ENCODE results near the gene NECTIN1.
A peak's percentile ranks its signal among the peaks of the same experiment; 100 is the strongest.

Gene NECTIN1

DNA sequence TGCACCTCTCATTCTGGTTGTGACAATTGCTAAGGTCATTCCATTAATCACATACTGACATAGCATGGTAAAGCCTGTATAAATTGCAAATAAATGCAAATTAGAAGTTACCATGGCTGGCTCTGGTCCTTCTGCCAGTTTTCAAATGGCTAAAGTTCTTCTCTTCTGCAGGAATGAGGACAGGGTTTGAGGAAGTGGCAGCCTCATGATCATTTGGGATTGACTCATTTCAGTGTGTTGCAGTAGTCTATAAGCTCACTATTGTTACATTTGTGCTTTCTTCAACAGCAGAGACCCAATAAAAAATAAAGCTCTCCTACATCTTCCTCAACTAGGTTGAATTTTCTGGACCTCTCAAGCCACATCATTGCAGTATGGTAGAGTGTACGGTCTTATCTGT is 60.3 kb downstream of the NECTIN1 start:
- no peak for DNase-seq

DNA sequence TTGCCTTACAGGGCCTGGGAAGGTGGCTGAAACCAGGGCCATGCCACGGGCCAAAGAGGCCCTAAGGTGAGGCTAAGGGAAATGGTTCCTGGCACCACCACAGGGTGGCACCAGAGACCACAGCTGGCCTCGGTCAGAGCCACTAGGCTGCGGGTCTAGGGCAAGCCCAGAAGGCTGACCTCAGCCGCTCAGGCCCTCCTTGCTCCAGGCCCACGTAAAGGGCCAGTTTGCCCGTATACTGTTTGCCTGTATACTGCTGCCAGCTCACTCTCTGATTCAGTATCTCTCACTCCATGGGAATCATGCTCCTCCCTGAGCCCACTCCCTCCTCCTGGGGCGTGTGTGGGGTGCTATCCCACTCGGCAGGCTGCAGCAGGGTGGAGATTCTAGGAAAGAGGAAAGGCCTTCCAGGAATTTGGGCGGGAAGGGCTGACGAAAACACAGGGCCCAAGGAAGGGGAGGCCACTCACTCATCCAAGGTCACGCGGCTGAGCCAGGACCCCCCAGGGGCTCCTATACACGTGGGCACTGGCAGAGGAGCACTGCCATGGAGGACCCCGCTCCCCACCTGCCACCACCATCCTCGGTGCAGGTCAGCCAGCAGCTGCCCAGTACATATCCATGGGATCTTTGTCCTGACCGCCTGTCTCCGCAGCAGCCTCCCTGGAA is 62.4 kb downstream of the NECTIN1 start:
- peak; percentile 30 for DNase-seq

DNA sequence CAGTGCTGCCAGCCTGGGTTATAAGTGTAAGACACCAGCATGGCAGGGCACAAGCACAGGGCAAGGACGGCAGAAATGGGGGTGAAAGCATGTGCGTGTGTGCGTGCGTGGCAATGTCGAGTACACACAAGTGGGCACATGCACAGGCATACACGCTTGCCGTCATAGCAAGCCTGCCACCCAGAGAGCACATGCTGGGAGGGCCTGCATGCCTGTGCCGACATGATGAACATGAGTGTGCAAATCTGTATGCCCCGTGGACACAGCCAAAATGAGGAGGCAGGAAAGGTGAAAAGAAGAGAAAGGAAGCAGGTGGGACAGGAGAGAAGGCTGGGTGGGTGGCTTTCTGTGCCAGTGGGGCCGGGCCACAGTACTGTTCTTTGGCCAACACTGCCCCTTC is 62.9 kb downstream of the NECTIN1 start:
- no peak for DNase-seq

DNA sequence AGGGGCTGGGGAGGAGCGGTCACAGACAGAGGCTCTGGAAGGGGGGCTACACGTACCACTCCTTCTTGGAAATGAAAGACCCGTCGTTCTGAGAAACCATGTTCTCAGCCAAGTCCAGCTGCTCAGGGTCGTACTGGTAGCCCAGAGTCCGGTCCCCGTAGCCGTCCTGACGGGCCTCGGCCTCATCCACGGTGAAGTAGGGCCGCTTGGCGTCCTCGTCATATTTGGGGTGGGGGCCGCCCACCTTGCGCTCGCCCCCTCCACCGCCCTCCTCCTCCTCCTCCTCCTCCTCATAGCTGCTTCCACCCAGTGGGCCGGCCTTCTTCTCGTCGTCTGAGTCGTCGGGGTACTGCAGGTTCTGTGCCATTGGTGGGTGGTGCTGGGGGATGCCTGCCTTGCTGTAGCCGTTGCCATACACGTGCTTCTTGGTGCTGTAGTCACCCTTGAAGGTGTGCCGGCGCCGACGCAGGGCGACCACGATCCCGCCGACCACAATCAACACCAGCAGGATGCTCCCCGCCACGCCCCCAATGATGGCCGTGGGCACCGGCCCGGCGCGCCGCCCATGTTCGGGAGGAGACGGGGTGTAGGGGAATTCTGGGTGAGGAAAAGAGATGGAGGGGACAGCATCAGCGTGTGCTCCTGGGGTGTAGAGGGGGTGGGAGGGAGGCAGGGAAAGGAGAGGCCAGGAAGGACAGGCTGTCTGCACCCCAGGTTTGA is 64.1 kb downstream of the NECTIN1 start:
- DNase-seq: no peak

DNA sequence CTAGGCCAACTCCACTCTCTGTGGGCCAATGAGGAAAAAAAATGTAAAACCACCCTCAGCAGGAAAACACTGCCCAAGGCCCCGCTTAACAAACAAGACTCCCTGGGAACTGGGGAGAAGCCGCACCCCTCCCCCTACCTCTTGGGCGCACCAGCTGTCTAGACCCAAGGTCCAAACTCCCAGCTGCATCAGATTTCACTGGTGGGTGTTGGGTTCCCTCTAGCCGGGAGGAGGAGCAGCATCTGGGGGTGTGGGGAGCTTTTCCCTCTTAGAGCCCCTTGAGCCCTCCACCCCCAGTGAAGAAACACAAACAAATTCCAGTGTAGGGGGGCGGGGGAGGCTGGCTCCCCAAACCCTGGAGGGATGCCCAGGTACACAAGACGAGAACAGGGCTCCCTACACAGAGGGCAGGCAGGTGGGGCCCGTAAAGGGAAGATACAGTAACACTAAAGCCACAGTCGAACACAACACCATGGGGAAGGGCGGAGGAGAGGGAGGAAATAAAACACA is 64.9 kb downstream of the NECTIN1 start:
- DNase-seq: peak; percentile 63

DNA sequence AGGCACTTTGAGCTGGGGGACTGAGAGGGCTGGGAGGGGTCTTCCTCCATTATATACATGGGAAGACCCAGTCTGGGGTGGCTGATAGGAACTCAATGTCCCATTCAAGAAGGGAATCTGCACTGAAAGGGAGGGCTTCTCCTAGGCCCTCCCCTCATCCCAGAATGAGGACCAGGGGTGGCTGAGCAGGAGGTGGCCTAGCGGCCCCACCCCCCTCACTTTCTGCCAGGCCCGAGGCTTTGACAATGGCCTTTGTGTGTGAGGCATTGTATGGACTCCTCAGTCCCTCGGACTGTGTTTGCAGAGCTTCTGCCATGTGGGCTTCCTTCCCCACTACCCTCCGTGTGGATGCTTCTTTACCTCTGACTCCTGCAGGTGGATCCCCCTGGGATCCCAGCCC is 65.7 kb downstream of the NECTIN1 start:
- DNase-seq: no peak

DNA sequence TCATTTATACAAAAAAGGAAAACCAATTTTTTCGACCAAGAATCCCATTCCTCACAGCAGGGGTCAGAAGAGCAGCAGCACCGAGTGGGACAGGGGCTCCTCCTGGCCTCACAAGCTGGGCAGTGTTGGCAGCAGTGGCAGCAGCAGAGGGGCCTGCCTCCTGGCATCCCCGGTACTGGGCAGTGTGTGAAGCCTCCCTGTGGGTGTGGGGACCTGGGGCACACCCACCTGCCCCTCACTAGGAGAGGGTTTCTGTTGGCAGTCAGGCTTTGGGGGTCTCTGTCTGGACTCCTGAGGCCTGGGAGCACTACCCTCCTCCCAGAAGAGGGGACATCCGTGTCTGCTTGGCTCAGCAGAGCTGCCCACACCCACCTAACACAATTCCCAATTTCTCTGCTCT is 67.8 kb downstream of the NECTIN1 start:
- DNase-seq: no peak

DNA sequence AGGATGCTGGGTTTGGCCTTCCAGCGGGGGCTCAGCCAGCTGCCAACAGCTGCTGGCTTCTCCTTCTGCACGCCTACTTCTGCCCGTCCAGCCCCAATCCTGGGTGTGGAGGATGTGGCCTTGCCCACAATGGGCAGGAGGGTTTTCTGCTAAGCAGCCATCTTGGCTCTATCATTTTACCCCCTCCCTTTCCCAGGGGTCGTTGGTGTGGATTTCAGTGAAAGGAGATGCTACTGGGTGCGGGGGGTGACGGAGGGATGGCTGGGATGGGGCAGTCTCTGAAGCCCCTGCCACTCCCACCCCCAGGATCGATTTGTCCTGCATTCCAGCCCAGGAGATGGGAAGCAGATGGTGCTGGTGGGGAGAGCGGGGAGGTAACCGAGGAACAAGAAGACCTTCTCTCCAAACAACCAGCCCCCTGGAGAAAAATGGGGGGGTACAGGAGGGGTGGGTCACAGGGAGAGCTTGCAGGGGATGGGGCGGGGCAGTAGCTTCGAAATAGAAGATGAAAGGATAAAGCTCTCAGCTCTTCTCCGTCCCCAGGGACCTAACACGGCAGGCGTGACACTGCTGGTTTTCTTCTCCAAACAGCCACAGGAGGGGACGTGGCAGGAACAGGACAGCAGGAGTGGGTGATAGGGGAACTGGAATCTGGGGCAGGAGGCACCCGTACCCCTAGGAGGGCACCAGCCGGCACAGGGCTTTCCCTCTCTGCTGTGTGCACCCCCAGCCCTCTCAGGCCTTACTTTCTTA is 68.9 kb downstream of the NECTIN1 start:
- no peak for DNase-seq

DNA sequence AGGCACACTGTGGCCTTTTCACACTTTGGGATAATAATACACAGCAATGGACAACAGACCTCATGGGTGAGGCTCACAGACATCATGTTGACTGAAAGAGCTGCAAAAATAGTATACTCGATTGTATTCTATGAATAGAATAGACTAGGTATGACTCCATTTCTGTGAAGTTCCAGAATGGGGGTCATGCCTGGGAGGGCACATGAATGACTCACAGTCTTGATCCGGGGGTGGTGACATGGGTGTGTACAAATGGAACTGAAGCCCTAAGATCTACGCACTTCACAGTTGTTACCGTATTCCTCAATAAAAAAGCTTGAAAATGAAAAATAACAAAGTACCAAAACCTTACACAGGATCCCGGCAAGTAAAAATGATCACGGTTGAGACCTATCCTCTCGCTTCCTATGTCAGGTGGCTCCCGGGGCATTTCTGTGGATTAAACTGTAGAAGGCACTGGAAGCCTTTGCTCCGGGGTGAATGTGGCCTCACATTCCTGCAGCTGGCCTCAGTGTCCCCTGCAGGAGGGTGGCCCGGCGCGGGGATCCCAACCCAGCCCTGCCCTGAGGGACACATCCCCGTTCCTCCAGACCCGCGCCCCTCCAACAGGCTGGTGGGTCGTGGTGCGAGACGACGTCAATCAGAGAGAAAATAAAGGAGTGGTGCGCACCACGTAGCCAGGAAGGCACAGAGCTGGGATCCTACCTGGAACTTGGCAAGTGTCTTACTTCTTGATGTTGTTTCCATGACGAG is 75.9 kb downstream of the NECTIN1 start:
- DNase-seq: no peak

DNA sequence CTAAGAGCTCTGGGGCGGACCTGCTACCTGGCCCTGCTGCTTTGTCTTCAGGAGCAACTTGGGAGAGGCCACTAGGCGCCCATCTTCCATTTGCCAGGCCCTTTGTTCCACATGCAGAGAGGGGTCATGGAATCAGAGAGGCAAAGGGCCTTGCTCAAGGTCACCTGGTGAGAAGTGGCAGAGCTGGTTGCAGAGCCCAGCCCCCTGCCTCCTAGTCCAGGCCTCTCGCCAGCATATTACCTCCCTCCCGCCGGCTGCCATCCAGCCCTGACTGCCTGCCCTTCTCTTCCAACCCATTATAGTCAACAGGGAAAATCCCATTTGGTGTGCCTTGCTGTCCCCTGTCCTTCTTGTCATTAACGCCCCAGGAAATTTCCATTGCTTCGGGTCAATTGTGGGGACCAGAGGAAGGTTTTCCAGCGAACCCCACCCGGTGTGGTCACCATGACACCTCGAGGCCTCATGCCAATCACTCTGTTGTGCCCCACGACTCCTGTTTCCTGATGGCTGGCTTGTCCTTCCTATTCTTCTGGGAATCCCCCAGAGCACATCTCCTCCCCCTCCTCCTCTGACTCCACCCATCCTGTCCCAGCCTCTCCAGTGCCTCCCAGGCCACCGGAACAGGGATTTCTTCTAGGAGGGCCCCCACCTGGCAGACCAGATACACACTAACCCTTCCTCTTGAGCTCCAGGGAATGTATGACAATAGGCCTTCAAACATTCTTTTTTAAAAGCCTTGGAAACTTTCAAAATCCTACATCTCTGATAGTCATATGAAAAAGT is 77.0 kb downstream of the NECTIN1 start:
- no peak for DNase-seq

DNA sequence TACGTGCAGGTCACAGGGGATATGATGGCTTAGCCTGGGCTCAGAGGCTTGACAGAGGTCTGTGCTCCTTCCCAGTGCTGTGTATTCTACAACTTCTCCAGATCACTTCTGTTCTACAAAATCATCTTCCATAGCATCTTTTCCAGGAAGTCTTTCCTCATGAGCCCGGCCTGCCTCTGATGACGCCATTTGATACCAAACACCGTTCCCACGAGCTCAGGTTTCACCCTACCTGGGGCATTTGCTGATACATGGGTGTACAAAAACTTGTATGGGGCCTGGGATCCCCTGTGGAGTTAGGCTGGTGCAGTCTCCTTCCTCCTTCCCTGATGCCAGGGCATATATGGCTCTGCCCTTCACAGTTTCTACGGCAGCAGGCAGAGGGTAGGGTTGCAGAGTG is 78.7 kb downstream of the NECTIN1 start:
- DNase-seq: no peak

DNA sequence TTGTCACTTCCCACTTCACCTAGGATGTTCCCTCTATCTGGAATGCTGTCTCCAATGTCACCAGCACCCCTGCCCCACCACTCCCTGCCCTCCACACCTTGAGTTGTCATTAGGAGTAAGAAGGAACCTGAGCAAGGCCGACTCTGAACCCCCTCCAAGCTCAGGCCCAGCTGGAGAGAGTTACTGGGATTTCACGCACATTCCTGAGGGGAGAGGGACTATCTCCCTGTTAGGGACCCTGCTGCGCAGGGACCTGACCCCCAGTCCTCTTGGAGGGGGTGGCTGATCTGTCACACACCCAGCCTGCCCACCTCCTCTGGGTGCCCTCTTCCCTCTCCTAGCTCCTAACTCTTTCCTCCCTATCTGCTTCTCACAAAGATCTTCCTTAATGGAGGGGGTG is 81.7 kb downstream of the NECTIN1 start:
- no peak for DNase-seq

DNA sequence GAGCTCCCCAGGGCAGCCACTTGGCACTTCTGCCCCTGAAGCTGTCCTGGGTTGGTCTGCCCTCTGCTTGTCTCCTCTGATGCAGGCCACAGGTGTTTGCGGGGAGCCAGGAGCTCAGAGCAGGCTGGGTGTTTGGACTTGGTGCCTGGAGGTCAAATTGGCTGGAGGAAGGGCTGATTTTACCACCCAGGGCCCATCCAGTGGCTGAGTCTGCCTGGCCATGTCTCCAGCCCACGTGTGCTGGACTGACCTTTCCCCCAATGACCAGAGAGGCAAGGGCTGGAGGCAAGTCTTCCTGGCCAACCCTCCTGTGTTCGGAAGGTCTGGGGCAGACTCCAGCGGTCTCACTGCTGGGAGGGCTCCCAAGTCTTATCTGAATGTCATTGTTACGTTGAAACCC is 84.0 kb downstream of the NECTIN1 start:
- DNase-seq: no peak

DNA sequence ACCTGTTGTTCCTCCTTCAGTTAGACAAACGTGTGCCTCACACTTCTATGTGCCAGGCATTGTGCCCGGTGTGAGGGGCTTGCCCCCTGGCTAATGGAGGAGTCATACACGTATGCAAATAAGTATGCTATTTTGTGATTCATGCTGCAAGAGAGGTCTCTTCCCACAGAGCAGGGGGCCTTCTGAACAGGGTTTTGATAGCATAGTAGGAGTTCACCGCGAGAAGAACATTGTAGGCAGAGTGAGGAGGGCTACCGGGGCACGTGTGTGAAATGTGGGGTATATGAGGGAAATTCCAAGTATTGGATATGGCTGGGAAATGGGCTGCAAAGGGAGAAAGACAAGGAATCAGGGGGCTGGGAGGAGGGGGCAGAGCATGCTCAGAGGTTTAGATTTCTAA is 84.5 kb downstream of the NECTIN1 start:
- no peak for DNase-seq

DNA sequence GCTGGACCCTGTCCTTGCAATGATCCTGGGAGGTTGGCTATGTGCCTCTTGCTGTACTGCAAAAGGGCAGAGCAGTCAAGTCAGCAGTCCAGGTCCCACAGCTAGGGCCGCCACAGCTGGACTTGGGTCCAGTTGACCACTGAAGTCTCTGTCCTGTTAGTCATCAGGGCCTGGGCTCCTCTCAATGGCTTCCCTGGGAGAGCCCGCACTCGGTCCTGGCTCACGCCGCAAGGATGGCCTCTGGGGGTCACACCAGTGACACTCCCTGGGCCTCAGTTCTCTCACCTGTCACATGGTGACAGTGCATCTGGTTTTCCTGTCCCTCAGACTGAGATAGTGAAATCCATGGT is 85.1 kb downstream of the NECTIN1 start:
- DNase-seq: no peak

DNA sequence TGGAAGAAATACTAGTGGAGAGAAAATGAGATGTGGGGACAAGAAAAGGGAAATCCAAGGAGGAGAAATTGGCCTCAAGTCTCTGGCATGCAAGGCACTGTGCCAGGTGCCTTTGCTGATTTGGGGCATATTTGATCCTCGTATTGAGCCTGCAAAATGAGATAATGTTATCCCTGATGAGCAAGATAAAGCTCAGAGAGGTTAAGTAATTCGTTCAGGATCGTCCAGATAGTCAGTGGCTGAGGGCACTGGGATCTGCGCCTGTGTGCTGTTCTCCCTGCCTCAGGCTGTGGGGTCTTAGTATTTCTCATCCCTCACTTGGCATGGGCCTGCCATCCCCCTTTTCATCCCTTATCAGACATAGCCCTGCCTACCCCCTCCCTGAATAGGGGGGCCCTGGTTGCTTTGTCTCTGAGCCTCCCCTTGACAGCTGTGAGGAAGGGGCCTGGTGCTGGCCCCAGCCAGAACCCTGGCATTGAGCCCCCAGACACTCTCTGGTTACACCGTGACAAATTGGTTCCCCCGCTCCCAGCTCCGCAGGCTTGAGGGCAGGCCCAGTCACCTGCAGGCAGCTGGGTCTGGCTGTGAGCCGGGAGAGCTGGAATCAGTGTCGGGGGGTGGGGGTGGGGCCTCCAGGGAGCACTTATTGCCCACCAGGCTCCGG is 85.7 kb downstream of the NECTIN1 start:
- DNase-seq: no peak

DNA sequence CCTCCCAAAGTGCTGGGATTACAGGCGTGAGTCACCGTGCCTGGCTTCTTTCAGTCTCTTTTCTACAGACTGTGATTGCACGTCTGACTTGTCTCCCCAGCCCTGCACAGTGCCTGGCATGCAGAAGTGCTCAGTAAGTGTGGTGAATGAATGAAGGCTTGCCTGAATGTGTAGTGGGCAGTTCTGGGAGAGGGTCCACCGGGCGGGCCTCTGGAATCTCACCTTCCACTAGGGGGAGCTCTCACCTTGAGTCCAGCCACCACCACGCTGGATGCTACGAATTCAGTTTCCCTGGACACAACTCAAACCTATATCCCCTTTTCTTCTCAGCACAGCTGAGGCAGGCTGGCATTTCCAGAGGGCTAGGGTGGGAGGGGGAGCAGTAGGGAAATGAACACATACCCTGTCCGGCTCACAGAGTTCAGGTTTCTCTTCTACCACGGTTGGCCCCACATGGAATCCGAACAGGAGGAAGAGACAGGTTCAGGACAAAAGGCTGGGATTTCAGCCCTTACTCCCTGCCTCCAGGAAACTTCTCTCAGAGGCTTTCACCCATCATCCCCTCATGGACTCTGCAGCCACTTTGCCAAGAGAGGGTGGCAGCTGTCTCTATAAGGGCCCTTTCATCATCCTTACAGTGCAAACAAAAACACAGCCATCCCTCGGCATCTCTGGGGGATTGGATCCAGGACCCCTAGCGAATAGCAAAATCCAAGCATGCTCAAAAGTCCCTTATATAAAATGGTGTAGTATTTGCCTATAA is 86.8 kb downstream of the NECTIN1 start:
- peak; percentile 54 for DNase-seq

DNA sequence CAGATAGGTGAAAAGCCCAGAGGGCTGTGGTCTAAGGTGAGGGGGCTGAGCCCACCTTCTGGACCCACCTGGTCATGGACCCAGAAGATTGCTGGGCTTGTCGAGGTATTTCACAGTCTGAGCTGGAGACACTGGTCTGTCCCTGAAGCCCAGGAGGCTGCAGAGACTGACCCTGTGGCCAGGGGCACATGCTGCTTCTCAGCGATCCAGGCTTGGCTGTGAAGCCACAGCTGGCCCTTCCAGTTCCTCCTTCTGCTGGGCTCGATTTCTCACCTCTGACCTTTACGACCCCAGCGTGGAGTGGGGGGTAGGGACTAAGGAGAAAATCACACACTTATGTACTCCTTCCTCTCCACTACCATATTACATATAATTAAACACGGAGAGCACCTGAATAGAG is 88.5 kb downstream of the NECTIN1 start:
- no peak for DNase-seq

DNA sequence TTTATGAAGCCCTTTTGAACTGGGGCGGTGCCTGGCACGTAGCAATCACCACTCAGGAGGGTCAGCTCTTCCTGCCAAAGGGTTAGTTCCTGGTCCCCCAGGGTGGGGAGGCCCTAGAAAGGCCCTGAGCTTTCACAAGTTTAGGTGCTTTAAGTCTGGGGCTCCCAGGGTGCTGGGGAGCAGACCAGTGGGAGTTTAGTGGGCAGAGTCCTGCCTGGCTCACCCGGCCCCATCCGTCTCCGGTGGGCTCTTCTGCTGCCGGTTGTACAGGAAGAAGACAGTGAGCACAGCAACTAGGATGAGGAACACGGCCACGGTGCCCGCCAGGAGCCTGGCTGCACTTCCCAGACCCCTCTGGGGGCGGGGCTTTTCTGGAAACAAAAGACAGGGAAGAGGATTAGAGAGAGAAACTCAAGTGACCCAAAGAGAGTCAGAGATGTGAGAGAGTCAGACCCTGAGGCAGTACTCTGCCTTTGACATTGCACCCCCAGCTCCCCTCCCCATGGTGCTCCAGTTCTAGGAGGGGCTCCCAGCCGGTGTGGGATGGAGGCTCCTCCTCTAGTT is 89.3 kb downstream of the NECTIN1 start:
- no peak for DNase-seq

DNA sequence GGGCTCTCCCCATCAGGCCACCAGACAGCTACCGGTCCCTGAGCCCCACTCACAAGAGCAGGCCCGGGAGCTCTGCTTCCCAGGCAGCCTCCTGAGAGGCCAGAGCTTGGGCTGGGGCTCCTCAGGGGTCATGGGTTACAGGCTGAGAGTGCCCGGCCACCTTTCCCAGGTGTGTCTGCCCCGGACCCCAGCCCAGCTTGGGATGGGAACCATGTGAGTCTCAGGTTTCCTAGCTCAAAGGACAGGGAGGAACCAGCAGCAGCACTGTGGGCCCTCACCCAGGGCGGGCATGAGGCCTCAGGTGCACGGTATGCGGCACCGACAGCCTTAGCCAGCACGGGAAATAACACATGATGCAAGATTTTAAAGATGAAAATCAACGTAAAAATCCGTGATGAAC is 90.1 kb downstream of the NECTIN1 start:
- no peak for DNase-seq

DNA sequence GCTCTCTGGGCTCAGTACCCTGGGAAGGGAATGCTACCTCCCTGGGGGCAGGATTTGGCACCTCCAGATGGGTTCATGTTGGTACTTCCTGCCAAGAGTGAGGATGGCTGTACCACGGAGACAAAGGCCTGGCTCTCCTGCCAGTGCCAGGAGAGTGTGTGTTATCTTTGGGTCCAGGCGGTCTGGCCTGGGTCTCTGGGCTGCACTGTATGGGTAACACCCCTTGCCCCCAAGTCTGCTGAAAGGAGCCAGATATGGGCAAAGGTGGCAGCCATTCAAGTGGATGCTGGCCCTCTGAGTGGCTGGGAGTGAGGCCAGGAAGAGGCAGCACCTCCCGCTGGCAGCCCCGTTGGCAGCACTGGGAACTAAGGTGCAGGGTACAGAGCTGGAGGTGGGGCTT is 91.5 kb downstream of the NECTIN1 start:
- no peak for DNase-seq

Data from NCI-H1105 (cell line).